H1 (cell line): ENCODE data around the gene RAB11FIP3. TPM values are rescaled to one million over a fixed set of nuclear protein-coding genes. Genes with fewer than 3 reads are reported as not detected.

Source experiments
- EGR1 ChIP-seq: IDR thresholded peaks from 2 replicates; pipeline ENCODE4 v1.6.1; 2011; ENCODE audit warnings: low read depth, low read length, borderline replicate concordance
- SIRT6 ChIP-seq: IDR thresholded peaks from one replicate; pipeline ENCODE4 v1.7.1; 2012; ENCODE audit warnings: low read length, inconsistent platforms
- SP4 ChIP-seq: IDR thresholded peaks from 2 replicates; pipeline ENCODE4 v1.6.1; 2012; ENCODE audit warnings: low read length, inconsistent platforms
- polyA plus RNA-seq, 7 experiments: library from polyadenylated mRNA; depleted of rRNA in 3 of 7; stranded (reverse) in 5 of 7; unstranded in 2 of 7; fragments of >200 nt in 5 of 7; fragments of 200-250 nt in 2 of 7; gene quantifications; 1 replicate in 5 of 7; 2 replicates in 1 of 7; 4 replicates in 1 of 7; pipeline versions ENCODE4 v1.2.1 to v1.2.3, GENCODE V29; 2011 to 2013; ENCODE audit warnings: missing spikeins in 2 of 7, mixed read lengths in 2 of 7
- total RNA-seq: library from RNA; stranded (reverse); fragmentation: NEBNext Ultra II Directional; extraction: Animal tissue kit (Norgen Biotek cat#: 25700); gene quantifications from 2 replicates; pipeline ENCODE4 v1.2.1, GENCODE V29; 2021
- TF ChIP-seq, protein P1 (sequence below): IDR thresholded peaks from 2 replicates; pipeline ENCODE4 v1.6.1; 2011; ENCODE audit warnings: low read length, improper control_type of control experiment
- TF ChIP-seq, protein P2 (sequence below): fragments of 300-600 bp; sonication (generic); IDR thresholded peaks from 2 replicates; pipeline ENCODE4 v1.7.1; 2012; ENCODE audit warnings: low read length, moderate library complexity, mild to moderate bottlenecking, inconsistent platforms; ENCODE audit not compliant: insufficient replicate concordance
- TF ChIP-seq, protein P3 (sequence below), 3 experiments: IDR thresholded peaks; 1 replicate in 2 of 3; 2 replicates in 1 of 3; pipeline versions ENCODE4 v1.5.1 to v1.6.1; 2011; ENCODE audit warnings: low read length in 3 of 3, mild to moderate bottlenecking in 3 of 3, inconsistent platforms in 2 of 3, low read depth in 1 of 3, moderate library complexity in 1 of 3; ENCODE audit not compliant: insufficient read depth in 1 of 3; ENCODE audit errors: control extremely low read depth in 1 of 3

RAB11FIP3 gene
- total and polyA plus RNA-seq, 2 of the 8 experiments (the other 6 are each of a cell fraction or from before 2014, with no cell fraction given) = 9.3 to 35.2 TPM

DNA sequence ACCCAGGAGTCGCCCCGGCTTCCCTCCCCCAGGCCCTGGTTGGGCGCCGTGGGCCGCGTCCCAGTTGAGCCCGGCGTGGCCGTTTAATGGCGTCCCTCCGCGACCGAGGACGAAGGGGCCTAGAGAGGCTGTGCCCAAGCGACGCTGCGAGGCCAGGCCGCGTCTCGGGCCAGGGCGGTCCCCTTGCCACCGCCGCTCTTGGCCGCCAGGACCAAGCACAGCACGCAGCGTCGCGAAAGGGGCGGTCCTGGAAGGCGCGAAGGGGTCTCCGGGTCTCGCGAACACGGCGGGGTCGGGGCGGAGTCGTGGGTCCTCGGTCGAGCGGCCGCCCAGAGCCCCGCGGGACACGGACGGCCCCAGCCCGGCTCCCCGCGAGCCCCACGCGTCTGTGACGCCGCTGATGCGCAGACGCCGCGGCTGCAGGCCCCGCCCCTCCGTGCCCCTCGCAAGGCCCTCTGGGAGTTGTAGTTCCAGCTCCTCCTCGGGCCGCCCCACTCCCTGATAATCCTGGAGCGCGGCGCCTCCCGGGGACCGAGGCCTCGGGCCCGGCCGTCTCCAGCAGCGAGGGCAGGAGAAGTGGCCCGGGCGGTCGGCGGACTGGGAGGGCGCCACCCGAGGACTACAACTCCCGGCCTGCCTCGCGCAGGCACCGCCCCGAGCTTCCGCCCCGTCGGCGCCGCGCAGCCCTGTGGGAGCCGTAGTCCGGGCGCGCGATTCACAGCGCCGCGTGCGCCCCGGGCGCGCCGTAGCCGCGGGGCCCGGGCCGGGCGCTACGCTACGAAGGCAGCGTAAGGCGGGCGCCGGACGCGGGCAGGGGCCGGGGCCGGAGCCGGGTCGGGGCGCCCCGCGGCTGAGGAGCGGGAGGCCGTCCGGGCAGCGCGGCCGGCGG, 101.8 kb downstream of the RAB11FIP3 start, which contains the start of gene CAPN15 (continued):
- TF ChIP-seq, protein P1, sequence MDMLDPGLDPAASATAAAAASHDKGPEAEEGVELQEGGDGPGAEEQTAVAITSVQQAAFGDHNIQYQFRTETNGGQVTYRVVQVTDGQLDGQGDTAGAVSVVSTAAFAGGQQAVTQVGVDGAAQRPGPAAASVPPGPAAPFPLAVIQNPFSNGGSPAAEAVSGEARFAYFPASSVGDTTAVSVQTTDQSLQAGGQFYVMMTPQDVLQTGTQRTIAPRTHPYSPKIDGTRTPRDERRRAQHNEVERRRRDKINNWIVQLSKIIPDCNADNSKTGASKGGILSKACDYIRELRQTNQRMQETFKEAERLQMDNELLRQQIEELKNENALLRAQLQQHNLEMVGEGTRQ = no peak
- no peak for TF ChIP-seq EGR1
- TF ChIP-seq, protein P2, sequence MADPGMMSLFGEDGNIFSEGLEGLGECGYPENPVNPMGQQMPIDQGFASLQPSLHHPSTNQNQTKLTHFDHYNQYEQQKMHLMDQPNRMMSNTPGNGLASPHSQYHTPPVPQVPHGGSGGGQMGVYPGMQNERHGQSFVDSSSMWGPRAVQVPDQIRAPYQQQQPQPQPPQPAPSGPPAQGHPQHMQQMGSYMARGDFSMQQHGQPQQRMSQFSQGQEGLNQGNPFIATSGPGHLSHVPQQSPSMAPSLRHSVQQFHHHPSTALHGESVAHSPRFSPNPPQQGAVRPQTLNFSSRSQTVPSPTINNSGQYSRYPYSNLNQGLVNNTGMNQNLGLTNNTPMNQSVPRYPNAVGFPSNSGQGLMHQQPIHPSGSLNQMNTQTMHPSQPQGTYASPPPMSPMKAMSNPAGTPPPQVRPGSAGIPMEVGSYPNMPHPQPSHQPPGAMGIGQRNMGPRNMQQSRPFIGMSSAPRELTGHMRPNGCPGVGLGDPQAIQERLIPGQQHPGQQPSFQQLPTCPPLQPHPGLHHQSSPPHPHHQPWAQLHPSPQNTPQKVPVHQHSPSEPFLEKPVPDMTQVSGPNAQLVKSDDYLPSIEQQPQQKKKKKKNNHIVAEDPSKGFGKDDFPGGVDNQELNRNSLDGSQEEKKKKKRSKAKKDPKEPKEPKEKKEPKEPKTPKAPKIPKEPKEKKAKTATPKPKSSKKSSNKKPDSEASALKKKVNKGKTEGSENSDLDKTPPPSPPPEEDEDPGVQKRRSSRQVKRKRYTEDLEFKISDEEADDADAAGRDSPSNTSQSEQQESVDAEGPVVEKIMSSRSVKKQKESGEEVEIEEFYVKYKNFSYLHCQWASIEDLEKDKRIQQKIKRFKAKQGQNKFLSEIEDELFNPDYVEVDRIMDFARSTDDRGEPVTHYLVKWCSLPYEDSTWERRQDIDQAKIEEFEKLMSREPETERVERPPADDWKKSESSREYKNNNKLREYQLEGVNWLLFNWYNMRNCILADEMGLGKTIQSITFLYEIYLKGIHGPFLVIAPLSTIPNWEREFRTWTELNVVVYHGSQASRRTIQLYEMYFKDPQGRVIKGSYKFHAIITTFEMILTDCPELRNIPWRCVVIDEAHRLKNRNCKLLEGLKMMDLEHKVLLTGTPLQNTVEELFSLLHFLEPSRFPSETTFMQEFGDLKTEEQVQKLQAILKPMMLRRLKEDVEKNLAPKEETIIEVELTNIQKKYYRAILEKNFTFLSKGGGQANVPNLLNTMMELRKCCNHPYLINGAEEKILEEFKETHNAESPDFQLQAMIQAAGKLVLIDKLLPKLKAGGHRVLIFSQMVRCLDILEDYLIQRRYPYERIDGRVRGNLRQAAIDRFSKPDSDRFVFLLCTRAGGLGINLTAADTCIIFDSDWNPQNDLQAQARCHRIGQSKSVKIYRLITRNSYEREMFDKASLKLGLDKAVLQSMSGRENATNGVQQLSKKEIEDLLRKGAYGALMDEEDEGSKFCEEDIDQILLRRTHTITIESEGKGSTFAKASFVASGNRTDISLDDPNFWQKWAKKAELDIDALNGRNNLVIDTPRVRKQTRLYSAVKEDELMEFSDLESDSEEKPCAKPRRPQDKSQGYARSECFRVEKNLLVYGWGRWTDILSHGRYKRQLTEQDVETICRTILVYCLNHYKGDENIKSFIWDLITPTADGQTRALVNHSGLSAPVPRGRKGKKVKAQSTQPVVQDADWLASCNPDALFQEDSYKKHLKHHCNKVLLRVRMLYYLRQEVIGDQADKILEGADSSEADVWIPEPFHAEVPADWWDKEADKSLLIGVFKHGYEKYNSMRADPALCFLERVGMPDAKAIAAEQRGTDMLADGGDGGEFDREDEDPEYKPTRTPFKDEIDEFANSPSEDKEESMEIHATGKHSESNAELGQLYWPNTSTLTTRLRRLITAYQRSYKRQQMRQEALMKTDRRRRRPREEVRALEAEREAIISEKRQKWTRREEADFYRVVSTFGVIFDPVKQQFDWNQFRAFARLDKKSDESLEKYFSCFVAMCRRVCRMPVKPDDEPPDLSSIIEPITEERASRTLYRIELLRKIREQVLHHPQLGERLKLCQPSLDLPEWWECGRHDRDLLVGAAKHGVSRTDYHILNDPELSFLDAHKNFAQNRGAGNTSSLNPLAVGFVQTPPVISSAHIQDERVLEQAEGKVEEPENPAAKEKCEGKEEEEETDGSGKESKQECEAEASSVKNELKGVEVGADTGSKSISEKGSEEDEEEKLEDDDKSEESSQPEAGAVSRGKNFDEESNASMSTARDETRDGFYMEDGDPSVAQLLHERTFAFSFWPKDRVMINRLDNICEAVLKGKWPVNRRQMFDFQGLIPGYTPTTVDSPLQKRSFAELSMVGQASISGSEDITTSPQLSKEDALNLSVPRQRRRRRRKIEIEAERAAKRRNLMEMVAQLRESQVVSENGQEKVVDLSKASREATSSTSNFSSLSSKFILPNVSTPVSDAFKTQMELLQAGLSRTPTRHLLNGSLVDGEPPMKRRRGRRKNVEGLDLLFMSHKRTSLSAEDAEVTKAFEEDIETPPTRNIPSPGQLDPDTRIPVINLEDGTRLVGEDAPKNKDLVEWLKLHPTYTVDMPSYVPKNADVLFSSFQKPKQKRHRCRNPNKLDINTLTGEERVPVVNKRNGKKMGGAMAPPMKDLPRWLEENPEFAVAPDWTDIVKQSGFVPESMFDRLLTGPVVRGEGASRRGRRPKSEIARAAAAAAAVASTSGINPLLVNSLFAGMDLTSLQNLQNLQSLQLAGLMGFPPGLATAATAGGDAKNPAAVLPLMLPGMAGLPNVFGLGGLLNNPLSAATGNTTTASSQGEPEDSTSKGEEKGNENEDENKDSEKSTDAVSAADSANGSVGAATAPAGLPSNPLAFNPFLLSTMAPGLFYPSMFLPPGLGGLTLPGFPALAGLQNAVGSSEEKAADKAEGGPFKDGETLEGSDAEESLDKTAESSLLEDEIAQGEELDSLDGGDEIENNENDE = no peak
- TF ChIP-seq, protein P3, sequence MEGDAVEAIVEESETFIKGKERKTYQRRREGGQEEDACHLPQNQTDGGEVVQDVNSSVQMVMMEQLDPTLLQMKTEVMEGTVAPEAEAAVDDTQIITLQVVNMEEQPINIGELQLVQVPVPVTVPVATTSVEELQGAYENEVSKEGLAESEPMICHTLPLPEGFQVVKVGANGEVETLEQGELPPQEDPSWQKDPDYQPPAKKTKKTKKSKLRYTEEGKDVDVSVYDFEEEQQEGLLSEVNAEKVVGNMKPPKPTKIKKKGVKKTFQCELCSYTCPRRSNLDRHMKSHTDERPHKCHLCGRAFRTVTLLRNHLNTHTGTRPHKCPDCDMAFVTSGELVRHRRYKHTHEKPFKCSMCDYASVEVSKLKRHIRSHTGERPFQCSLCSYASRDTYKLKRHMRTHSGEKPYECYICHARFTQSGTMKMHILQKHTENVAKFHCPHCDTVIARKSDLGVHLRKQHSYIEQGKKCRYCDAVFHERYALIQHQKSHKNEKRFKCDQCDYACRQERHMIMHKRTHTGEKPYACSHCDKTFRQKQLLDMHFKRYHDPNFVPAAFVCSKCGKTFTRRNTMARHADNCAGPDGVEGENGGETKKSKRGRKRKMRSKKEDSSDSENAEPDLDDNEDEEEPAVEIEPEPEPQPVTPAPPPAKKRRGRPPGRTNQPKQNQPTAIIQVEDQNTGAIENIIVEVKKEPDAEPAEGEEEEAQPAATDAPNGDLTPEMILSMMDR (IDR thresholded peaks at IDR 0.05; ENCODE audit: control extremely low read depth in 1 of 3, insufficient read depth in 1 of 3, low read depth in 1 of 3, low read length in 3 of 3) = no peak
- peak; percentile 62; the same call in 1 of the 2 replicates for TF ChIP-seq SP4
- TF ChIP-seq SIRT6 = no peak
